ENCODE results near the gene GPR171. TPM values are rescaled to one million over a fixed set of nuclear protein-coding genes. Genes with fewer than 3 reads are reported as not detected.

The GPR171 gene
- total and polyA plus RNA-seq, 10 donors, result 2.7 to 40.4 (median 11.1) TPM

DNA sequence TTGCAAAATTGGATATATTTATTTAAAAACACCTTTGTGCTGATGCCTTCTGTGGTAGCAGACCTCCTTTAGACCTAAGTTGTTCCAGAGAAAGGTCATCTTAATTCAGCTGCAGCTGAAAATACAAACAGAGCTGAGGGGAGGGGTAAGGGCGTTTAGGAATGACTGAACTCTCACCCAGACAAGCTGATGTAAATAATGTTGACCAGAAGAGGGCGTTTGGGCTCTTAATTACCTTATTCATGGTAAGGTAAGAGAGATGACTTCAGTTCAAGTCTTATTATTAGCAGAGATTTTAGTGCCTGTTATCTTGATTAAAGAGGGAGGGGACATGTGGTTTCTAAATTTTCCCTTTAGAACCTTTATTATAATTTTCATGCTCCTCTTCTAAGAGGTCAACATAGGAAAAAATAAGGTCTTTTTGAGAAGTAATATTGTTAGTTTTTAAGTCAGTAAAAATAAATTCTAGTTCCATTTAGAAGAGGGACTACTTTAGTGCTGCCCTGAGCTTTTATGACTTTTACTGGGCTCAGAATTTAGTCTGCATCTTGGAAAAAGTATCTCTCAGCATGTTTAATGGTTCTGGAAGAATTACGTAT lies 46.3 kb downstream of the GPR171 start:
- Histone ChIP-seq H3K4me1 (peaks cover 0 to 4% (median 0%) of the 10 kb centered on the region in 6 donors), H3K27ac (no peak overlapping the region), H3K36me3 (no peaks in the 10 kb centered on the region), H3K9me3 (no peaks in the 10 kb centered on the region), H3K27me3 (replicated peaks in 1 of 7) (no peaks in the 10 kb centered on the region), H3K4me3 (no peak overlapping the region)
- no peak for TF ChIP-seq POLR2A (IDR thresholded peaks at IDR 0.05)
- no peak for TF ChIP-seq POLR2AphosphoS5 (IDR thresholded peaks at IDR 0.05)
- TF ChIP-seq CTCF (IDR thresholded peaks at IDR 0.05 in 8 of 11, conservative IDR thresholded peaks at IDR 0.05 in 3 of 11), result peak in 9 of 11 experiments; percentile 5 to 64 (median 50)
- no peak for DNase-seq
- intact Hi-C loops (cut with DNase I; ENCODE audit: low total_unique reads), result no loop called here
- WGBS, 5 donors, result 34 to 39% (median 35%) methylated on average over 3 of the region's 3 CpGs

- no peaks in the 10 kb centered on the region for H3K36me3 ChIP-seq
- 67 to 85% (median 79%) methylated on average over 8 of the region's 8 CpGs for WGBS, 5 donors
- intact Hi-C loops (cut with DNase I; ENCODE audit: low total_unique reads), result no loop called here
- peaks cover 0 to 4% (median 0%) of the 10 kb centered on the region in 6 donors for H3K4me1 ChIP-seq
- TF ChIP-seq CTCF (IDR thresholded peaks at IDR 0.05 in 8 of 11, conservative IDR thresholded peaks at IDR 0.05 in 3 of 11) (no peak), POLR2A (IDR thresholded peaks at IDR 0.05) (no peak), POLR2AphosphoS5 (IDR thresholded peaks at IDR 0.05) (no peak)
- no peak overlapping the region for H3K27ac ChIP-seq
- no peak for DNase-seq
- H3K9me3 ChIP-seq, result no peaks in the 10 kb centered on the region
- no peaks in the 10 kb centered on the region for H3K27me3 ChIP-seq (replicated peaks in 1 of 7)
- no peak overlapping the region for H3K4me3 ChIP-seq
Observed at GRCh38 chr3:151155409-151156128, 47.4 kb downstream of the GPR171 start.

- DNase-seq, result no peak
- 88 to 95% (median 90%) methylated on average over 6 of the region's 6 CpGs for WGBS, 5 donors
- H3K4me3 ChIP-seq, result no peak overlapping the region
- H3K27ac ChIP-seq, result no peak overlapping the region
- TF ChIP-seq POLR2A (IDR thresholded peaks at IDR 0.05) (no peak), POLR2AphosphoS5 (IDR thresholded peaks at IDR 0.05) (no peak), CTCF (IDR thresholded peaks at IDR 0.05 in 8 of 11, conservative IDR thresholded peaks at IDR 0.05 in 3 of 11) (no peak)
- peaks cover 0 to 4% (median 0%) of the 10 kb centered on the region in 6 donors for H3K4me1 ChIP-seq
- H3K27me3 ChIP-seq (replicated peaks in 1 of 7), result no peaks in the 10 kb centered on the region
- no peaks in the 10 kb centered on the region for H3K9me3 ChIP-seq
- intact Hi-C loops (cut with DNase I; ENCODE audit: low total_unique reads), result no loop called here
- no peaks in the 10 kb centered on the region for H3K36me3 ChIP-seq
Observed at GRCh38 chr3:151154566-151154965, 48.5 kb downstream of the GPR171 start.

DNA sequence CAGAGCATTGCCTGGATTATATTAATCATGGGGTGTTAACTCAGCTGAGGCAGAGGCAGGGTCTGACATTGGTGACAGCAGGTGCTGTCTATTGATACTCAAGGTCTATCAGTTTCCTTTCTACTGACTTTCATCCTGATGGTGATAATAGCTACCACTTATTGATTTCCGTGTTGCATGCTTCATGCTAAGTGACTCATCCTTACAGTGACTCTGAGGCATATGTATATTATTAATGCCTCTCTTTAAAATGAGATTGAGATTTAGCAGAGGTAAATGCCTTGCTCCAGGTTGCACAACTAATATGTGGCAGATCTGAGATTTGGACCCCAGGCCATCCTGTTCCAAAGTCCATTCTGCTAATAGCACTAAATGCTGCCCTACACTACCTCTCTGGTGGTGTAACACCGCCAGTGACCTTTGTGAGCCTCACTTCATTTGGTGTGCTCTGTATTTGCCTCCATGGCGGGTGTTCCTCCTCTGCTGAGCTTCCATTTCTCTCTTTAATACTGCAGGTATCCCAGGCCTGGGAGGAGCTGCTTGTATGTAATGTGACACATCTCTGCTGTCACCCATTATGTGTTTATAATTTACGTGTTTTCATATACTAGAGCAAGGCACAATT lies 50.4 kb downstream of the GPR171 start:
- intact Hi-C loops (cut with DNase I; ENCODE audit: low total_unique reads), result no loop called here
- Histone ChIP-seq H3K27ac (no peak overlapping the region), H3K4me1 (peaks cover 0 to 4% (median 0%) of the 10 kb centered on the region in 6 donors), H3K4me3 (no peak overlapping the region), H3K27me3 (replicated peaks in 1 of 7) (no peaks in the 10 kb centered on the region), H3K36me3 (no peaks in the 10 kb centered on the region), H3K9me3 (no peaks in the 10 kb centered on the region)
- 93 to 99% (median 96%) methylated on average over 4 of the region's 4 CpGs for WGBS, 5 donors
- TF ChIP-seq POLR2A (IDR thresholded peaks at IDR 0.05) (no peak), POLR2AphosphoS5 (IDR thresholded peaks at IDR 0.05) (no peak), CTCF (IDR thresholded peaks at IDR 0.05 in 8 of 11, conservative IDR thresholded peaks at IDR 0.05 in 3 of 11) (no peak)
- no peak for DNase-seq

Data from spleen (tissue), 11 donors.